ENCODE measurements around the gene ZMIZ2. TPM values are rescaled to one million over a fixed set of nuclear protein-coding genes. Genes with fewer than 3 reads are reported as not detected.

Gene ZMIZ2
- total RNA-seq, 1 donor from 2014 or later: 9.8 TPM

- FAIRE-seq: no peak
Observed at GRCh38 chr7:44755698-44756627, 7.3 kb downstream of the ZMIZ2 start.

GRCh38 chr7:44756904-44757303, 8.3 kb downstream of the ZMIZ2 start:
- no peak for DNase-seq (ENCODE audit: low spot score in 2 of 2)
- FAIRE-seq: no peak

More at GRCh38 chr7:44755698-44756627, 7.3 kb downstream of the ZMIZ2 start:
- no peak for DNase-seq (ENCODE audit: low spot score in 2 of 2)

- FAIRE-seq (no peak), DNase-seq (ENCODE audit: low spot score in 2 of 2) (peak; percentile 52 to 73)
Observed at GRCh38 chr7:44757311-44757710, 8.7 kb downstream of the ZMIZ2 start.

GRCh38 chr7:44757739-44758138, 9.1 kb downstream of the ZMIZ2 start:
- DNase-seq (ENCODE audit: low spot score in 2 of 2): no peak
- FAIRE-seq: no peak

- no peak for FAIRE-seq
- no peak for DNase-seq (ENCODE audit: low spot score in 2 of 2)
Observed at GRCh38 chr7:44759246-44759645, 10.6 kb downstream of the ZMIZ2 start.

GRCh38 chr7:44760034-44760580, 11.5 kb downstream of the ZMIZ2 start:
- DNase-seq (ENCODE audit: low spot score in 2 of 2): no peak
- no peak for FAIRE-seq

- peak in 1 of 2 donors; percentile 45 for DNase-seq (ENCODE audit: low spot score in 2 of 2)
- FAIRE-seq: no peak
Observed at GRCh38 chr7:44761207-44762161, 12.8 kb downstream of the ZMIZ2 start.

GRCh38 chr7:44762300-44762699, 13.7 kb downstream of the ZMIZ2 start:
- DNase-seq (ENCODE audit: low spot score in 2 of 2) (peak in 1 of 2 donors; percentile 36), FAIRE-seq (no peak)

GRCh38 chr7:44762726-44763522, 14.3 kb downstream of the ZMIZ2 start:
- DNase-seq (ENCODE audit: low spot score in 2 of 2): no peak
- no peak for FAIRE-seq

- FAIRE-seq: no peak
Observed at GRCh38 chr7:44764081-44764480, 15.4 kb downstream of the ZMIZ2 start.

GRCh38 chr7:44764665-44765578, 16.3 kb downstream of the ZMIZ2 start:
- DNase-seq (ENCODE audit: low spot score in 2 of 2) (peak in 1 of 2 donors; percentile 47), FAIRE-seq (no peak)

More at GRCh38 chr7:44764081-44764480, 15.4 kb downstream of the ZMIZ2 start:
- no peak for DNase-seq (ENCODE audit: low spot score in 2 of 2)

GRCh38 chr7:44765579-44766415, 17.1 kb downstream of the ZMIZ2 start:
- FAIRE-seq (no peak), DNase-seq (ENCODE audit: low spot score in 2 of 2) (no peak)

GRCh38 chr7:44766416-44766801, 17.8 kb downstream of the ZMIZ2 start:
- no peak for DNase-seq (ENCODE audit: low spot score in 2 of 2)
- FAIRE-seq: no peak

GRCh38 chr7:44767134-44767911, 18.7 kb downstream of the ZMIZ2 start:
- no peak for FAIRE-seq
- peak in 1 of 2 donors; percentile 46 for DNase-seq (ENCODE audit: low spot score in 2 of 2)

- DNase-seq (ENCODE audit: low spot score in 2 of 2) (peak in 1 of 2 donors; percentile 63), FAIRE-seq (no peak)
Observed at GRCh38 chr7:44767912-44768627, 19.4 kb downstream of the ZMIZ2 start.

- no peak for FAIRE-seq
Observed at GRCh38 chr7:44768628-44769371, 20.2 kb downstream of the ZMIZ2 start.

More at GRCh38 chr7:44768628-44769371, 20.2 kb downstream of the ZMIZ2 start:
- DNase-seq (ENCODE audit: low spot score in 2 of 2): peak in 1 of 2 donors; percentile 24
